IPS DF 19.7 (cell line): Measurements from ENCODE around the gene PLXNA1.

Experiments
- DNase-seq: peaks from one replicate; pipeline ENCODE4 v3.0.0-alpha.2; 2013; ENCODE audit warnings: low read depth, low spot score

PLXNA1 gene

DNA sequence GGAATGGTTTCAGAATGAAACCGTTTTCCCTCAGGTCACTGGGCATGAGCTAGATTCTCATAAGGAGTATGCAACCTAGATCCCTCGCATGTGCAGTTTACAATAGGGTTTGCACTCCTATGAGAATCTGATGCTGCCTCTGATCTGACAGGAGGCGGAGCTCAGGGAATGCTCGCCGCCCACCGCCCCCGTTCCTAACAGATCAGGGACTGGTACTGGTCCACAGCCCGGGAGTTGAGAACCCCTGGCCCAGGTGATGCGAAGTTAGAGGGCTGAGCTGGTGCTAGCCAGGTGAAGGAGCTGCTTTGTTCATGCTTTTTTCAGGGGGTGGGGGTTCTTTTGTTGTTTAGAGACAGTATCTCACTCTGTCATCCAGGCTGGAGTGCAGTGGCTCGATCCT, 15.5 kb upstream of the PLXNA1 start:
- DNase-seq, result no peak

DNA sequence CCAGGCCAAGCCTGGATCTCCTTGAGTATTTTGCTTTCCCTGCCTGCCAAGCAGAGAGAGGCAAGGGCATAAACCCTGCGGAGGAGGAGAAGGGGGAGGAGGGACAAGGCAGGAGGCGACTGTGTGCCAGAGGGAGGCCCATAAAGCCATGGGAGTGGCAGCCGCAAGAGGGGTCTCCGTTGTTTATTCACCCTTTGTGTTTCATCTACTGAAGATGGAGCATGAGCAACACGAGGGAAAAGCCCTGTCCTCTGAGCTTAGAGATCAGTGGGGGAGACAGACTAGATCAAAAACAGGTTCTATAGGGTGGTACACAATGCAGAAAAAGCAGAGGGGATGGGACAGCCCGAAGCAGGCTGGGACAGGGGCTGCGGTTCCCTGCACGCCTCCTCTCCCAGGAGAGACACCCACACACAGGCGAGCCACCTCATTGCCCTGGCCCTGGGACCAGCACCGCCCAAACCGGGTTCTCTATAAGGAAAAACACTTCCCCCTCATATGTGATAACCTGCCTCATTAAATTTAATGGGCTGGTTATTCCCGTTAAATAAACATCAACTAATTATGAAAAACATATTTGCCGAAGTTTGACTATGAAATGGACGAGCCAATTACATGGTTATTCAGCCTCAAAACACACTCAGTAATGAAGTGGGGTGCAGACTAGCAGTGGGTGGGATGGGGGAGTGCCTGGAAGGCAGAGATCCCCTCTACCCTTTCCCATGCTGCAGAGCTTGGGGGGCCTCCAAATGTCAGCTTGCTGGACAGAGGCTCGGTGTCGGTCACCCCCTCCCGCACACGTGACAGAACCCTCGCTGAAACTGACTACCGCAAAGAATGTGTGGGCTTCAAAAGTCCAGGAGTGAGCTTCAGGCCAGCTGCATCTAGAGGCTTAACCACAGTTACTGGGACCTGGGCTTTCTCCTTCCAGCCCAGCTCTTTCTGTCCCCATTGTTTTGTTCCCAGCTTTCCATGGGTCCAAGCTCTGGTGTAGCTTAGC, 14.2 kb upstream of the PLXNA1 start:
- DNase-seq, result no peak

DNA sequence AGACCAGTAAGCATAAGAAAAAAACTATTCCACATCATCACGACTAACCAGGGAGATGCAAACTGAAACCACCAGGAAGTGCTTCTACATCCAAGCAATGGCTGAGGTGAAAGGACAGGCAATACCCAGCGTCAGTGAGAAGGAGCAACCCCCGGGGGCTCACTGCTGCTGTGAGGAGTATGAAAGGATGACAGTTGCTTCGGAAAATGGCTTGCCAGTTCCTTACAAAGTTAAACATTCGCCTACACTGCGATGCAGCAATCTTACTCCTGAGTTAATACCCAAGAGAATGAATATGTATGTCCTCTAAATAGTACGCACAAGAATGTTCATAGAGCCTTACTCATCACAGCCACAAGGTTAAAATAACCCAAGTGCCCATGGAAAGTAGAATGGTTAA, 13.3 kb upstream of the PLXNA1 start:
- DNase-seq, result no peak

DNA sequence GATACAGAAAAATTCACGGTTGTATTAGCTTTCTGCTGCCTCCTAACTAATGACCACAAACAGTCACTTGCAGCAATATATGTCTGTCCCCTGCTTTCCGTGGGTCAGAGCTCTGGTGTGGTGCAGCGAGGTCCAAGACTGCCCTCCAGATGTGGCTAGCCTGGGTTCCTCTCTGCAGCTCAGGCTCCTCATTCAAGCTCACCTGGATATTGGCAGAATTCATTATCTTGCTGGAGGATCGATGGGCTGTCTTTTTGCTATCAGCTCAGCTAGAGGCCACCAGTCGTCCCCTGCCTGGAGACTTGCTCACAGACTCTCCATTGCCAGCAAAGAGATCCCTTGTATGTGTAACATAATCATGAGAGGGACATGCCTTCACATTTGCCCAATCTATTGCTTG, 12.8 kb upstream of the PLXNA1 start:
- DNase-seq, result no peak

DNA sequence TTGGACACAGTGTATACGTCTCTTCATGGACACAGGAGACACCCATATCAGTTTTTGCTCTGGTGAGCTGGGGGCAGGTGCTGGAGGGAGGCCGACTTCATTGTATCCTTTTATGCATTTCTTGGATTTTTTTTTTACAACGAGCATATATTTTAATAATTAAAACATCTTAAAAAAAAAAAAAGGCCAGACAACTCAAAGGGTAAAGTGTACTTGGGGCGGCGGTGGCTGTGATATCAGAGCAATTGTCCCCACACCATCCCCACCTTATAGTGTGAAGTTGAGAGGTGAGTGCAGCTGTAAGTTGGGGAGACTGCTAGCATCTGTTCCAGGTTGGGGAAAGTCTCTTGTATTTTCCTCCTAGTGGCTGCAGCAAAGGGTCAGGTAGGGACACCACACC, 12.0 kb upstream of the PLXNA1 start:
- no peak for DNase-seq

DNA sequence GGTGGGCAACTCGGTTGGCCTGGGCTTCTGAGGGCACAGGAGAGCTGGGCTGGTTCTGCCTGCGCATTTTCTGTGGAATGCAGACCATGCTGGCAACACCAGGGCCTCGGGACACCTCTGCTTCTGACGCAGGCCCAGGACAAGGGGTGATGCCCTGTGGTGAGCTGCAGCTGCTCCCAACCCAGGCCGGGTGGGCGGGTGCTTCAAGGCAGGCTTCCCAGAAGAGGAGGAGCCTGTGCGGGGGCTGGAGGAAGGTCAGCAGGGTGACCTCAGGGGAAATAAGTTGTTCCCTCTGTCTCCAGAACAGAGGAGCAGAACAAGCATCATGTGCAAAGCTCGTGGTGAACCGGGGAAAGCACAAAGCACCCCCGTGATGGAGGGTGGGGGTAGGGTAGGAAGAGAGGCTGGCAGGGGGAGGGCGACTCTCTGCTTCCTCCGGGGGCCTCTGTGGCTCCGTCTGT, 11.0 kb upstream of the PLXNA1 start:
- DNase-seq, result no peak

DNA sequence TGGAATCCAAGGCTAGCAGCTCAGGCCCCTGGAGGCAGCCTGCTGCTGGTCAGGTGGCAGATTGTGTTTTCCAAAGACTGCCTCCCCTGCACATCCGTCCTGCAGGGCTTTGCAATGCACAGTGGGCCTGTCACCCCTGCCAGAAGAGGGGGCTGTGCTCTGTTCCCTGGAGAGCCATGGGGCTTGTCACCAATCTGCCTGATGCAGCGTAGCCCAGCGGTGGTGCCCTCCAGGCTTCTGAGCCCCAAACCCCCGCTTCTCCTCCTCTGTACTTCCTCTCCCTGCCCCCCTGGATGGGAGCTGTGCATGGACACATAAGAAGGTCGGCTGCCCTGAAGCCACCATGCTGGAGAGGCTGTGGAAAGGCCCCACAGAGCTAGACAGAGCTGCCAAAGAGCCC, 10.0 kb upstream of the PLXNA1 start:
- DNase-seq, result no peak

DNA sequence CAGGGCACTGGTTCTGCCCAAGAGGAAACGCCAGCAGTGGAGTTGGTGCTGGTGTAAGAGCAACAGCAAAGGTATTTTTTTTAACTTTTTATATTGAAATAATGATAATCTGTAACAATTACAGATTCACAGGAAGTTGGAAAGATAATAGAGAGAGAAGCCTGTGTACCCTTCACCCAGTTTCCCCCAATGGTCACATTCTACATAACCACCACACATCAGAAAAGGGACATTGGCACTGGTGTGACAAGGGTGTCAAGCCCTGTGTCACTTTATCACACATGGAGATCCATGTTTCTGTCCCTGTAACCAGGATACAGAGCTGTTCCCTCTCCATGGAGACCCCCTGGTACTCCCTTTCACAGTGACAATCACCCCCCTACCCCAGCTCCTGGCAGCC, 9.1 kb upstream of the PLXNA1 start:
- no peak for DNase-seq

DNA sequence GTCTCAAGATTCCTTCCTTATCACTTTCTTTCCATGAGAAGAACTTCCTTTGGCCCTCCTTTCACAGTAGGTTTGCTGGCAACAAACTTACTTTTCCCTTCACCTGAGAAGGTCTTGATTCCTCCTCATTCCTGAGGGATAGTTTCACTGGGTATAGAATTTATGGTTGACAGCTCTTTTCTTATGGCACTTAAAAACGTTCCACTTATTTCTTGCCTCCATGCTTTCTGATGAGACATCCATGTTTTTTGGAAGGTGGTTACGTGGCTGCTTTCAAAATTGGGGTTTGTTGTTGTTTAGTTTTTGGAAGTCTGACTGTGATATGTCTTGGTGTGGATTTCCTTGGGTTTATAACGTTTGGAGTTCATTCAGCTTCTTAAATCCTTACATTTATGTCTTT, 8.2 kb upstream of the PLXNA1 start:
- DNase-seq, result no peak

DNA sequence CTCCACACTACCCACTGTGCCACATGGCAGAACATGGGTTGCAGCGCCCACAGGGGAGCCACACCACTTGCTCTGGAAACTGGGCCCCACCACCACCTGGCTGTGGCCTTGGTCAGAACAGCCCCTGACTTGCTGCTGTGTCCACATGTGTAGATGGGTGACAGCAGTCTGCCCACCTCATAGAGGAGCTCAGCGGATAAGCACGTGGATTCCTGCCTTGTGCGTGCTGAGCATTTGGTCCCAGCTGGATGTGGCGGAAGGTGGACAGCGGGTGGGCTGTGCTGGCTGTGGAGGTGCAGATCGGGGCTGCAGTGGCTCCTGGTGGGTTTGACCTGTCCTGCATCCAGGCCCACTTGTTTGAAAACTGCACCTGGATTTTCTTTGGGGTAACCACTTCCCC, 6.0 kb upstream of the PLXNA1 start:
- DNase-seq, result no peak

DNA sequence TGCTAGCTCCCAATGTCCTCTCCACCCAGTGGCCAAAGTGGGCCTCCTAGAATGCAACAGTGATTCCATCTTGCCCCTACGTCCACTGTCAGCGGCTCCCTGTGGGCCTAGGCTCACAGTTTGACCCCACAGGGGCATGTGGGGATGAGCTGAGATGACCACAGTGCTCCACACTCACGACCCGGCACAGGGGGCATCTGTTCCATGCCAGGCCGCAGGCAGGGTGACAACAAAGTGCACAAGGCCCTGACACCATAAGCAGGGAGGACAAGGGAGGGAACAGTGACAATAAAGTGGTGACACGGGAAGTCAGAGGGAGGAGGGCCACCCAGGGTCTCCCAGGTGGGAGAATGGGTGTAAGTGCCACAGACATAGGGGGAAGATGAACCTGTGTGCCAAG, 5.1 kb upstream of the PLXNA1 start:
- DNase-seq, result no peak

DNA sequence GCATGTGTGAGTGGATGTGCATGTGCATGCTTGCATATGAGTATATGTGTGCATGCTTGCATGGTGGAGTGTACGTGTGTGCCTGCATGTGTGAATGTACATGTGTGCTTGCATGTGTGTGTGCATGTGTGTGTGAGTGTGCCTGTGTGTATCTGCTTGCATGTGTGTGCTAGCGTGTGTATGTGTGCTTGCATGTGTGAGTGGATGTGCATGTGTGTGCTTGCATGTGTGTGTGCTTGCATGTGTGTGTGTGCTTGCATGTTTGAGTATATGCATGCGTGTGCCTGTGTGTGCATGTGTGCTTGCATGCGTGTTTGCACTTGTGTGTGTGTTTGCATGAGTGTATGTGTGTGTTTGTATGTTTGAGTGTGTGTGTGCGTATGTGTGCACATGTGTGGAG, 4.6 kb upstream of the PLXNA1 start:
- no peak for DNase-seq

DNA sequence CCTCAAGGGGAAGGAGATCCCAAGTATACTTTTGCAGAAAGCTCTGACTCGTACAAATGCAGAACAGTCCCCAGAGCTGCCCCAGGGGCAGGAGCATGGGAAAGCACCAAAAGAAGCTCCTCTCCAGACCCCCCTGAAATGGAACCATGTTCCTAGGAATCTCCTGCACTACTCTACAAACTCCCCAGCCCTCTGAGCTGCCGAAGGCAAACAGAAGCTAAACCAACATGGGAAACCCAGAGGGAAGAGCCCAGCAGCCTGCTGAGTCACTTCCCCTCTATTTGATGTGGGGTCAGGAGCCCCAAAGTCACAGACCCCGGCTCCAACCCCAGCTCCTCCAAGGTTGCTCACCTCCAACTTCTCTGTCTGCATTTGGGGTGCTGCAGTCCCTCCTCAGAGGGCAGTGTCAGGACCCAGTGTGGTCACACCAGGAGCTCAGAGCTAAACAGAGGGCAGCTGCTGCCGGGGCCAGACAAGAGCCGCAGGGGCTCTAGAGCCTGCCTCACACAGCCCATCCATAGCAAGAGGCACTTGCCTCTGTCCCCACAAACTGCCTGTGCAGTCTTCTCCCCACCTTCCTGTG, 3.8 kb upstream of the PLXNA1 start:
- no peak for DNase-seq

DNA sequence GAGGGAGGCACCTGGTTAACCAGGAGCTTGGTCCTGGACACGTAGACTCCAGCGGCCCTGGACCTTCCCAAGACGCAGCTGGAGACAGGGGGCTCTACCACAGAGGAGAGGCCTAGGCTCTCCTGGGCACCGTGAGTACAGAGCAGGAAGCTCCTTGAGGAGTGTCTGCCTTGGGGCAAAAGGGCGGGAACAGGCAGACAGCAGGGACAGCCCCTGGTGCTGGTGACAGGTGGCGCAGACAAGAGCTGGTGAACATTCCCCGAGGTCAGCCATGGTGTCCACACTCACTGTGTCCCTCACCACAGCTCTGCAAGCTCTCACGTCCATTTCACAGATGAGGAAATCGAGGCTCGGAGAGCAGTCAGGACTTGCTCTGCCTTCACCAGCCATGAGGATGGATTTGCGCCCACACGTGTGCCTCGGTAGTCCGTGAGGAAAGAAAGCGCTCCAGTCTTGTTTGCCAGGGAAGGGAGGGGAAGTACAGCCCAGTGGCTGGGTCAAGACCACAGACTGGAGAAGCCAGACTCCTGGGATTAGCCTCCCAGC, 2.6 kb upstream of the PLXNA1 start:
- DNase-seq, result no peak

DNA sequence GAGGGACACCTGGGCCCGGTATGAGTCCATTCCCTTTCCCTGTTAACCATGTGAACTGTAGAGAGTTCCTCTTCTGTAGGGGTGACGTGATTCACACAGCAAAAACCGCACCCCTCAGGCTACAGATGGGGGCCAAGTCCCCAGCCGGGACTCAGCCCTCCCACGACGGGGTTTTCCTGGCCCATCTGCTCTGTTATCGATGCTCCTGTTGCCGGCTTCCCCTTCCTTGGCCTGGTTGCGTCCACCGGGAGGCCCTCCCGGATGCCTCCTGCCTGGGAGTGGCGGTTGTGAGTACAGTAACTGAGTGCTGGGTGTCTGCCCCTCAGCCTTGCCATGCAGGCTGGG, 817 bp upstream of the PLXNA1 start:
- DNase-seq, result no peak

DNA sequence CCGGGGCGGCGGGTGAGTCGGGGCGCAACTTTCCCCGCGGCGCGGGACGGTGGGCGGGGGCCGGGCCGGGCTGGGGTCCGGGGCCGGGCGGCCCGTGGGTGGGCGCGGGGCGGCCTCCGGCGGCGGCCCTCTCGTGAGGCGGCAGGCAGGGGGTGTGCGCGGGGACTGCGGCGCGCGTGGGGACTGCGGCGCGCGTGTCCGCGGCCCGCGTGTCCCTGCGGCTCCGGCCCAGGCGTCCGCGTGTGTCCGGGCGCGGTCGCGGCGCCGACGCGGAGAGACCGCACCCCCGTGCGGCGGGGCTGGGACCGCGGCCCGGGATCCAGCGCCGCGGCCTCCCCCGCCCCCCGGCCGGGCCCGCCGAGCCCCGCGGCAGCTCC, 349 bp downstream of the PLXNA1 start:
- DNase-seq, result no peak

DNA sequence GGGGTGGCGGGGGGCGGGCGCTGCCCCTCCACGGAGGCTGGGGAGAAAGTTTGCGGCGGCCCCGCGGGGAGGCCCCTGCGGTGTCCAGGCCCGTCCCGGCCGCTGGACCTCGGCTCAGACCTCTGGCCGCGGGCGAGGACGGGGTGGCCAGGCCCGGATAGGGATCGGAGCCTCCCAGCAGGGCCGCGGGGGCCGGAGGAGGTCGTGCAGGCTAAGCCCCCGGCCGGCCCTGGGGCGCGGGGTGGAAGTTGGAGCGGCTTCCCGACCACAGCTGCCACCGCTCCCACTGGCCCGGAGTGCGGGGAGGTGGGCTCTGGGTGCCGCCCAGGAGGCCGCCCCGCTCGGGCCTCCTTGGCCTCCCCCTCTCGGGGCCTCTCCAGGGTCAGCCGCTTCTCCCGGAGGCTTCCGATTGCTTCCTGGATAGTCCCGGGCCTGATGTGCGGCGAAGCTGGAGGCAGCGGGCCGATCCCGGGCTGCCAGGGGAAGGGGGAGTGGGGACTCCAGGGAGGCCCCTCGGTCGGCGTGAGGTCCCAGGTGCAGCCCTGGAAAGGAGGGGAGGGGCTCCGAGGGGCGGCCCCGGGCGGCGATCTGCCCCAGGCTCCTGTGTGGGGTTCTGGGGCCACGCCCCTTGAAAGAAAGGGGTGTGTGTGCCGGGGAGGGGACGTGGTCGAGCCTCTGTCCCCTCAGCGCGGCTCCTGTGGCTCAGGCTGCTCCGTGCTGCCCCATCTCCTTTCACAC, 907 bp downstream of the PLXNA1 start:
- no peak for DNase-seq

DNA sequence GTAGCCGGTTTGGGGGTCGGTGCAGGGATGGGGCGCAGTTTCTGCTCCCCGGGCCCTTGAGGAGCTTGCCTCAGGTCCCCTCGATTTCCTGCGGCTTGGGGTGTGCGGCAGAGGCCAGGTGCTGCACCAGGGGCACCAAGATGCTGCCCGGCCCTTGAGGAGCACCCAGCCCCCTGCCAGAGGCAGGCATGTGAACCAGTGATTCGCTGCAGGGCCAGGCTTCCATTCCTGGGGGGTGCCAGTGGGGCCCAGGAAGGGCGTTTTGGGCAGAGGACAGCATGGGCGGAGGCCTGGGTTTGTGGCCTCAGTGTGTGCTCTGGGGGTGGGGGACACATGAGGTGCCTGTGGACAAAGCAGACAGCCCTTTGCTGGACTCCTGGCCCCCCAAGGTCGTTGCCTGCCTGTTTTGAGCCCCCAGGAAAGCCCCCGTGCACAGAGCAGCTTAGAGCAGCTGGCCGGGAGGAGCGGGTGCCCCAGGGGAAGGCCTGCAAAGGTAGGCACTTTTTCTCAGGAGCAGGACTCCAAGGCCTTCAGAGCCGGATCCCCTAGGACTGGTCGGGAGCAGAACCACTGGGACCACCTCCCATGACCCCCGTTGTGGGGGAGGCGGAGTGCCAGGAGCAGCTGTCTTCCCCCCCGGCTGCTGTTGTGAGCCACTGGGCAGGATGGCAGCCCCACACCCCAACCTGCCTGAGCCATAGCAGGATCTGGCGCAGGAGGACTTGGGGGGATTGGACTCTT, 1.6 kb downstream of the PLXNA1 start:
- DNase-seq, result no peak

DNA sequence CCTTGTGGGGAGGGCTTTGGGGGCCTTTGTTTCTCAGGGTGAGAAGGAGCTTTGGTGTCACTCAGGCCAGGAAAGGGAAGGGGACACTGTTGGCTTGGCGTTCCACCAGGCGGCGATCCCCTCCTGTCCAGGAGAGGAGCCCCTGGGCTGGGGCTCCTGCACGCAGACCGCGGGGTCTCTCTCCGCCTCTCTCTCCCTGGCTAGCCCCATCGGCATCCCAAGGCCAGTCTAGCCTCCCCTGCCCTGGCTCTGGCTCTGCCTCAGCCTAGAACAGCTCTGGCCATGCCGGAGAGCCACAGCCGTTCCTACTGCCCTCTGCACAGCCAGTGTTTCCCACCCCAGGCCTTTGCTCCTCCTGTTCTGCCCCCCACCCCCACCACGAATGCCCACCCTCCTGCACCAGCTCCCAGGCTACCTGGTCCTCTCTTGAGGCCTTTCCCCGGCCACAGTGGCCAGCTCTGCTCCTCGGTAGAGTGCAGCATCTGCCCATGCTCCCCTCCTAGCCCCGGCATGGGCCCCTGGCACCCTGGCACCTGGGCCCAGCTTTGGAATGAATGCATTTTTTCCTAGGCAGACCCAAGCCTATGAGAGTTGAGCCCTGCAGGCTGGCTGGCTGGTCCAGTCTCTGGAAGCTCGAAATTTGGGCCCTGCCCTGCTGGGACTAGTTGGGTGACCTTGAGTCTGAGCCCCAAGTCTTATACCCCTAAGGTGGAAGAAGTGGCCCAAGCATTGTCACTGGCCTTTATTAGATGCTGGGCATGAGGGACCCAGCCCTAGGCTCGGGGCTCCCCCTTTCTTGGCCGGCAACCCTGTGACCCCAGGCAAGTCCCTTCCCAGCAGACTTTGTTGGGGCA, 2.4 kb downstream of the PLXNA1 start:
- no peak for DNase-seq

DNA sequence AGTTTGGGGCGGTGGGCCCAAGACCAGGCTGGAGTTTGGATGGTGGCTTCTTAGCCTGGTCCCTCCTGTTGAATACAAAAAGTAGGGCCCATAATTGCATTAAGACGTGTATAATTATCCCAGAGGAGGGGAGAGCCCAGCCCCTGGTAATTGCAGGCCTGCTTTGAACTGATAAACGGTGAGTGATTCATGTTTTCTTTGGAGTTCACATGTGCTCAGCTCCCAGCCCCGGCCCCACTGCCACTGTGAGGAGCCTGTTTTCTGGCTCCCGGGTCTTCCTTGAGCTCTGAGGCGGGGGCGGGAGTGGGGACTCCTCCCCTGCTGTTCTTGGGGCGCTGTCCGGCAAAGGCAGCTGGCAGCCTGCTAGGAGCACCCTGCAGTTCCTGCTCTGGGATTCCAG, 3.1 kb downstream of the PLXNA1 start:
- DNase-seq, result no peak

DNA sequence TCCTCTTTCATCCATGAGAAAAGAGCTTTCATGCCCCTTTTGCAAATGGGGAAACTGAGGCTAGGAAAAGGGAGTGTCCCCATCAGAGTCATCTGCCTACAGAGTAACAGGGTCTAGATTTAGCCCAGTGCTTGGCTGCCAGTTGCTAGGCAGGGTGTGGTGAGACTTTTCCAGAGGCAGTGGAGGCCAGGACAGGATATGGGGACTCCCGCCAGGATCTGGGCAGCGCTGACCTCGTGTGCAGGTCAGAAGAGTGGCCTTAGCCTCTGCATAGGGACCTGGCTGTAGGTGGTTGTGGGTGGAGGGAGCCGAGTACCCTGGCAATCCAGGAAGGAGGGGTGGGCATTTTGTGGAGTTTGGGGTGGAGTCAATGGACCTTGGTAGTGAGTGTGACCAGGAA, 4.2 kb downstream of the PLXNA1 start:
- DNase-seq, result no peak
